CD14-positive monocyte (primary cell): ENCODE results near the gene SLIT3. TPM values are rescaled to one million over a fixed set of nuclear protein-coding genes. Genes with fewer than 3 reads are reported as not detected.

Experiments
- DNase-seq, 3 donors: peaks; one replicate each; pipeline ENCODE4 v3.0.0-alpha.2; 2011 to 2022
- H2AFZ ChIP-seq: 2 replicates; pipeline ENCODE4 v1.6.0; 2012; ENCODE audit warnings: mild to moderate bottlenecking, low read depth, low read length, inconsistent platforms; ENCODE audit not compliant: insufficient read depth, poor library complexity, severe bottlenecking
- H3K27ac ChIP-seq, 2 donors: 1 replicate in 1 of 2; 2 replicates in 1 of 2; pipeline ENCODE4 v1.5.1; 2012 to 2013; ENCODE audit warnings: low read length in 2 of 2, control low read depth in 1 of 2, inconsistent platforms in 1 of 2, low read depth in 1 of 2, mild to moderate bottlenecking in 1 of 2
- H3K27me3 ChIP-seq, 2 donors: one replicate each; pipeline versions ENCODE4 v1.6.0 to v1.6.1; 2011 to 2013; ENCODE audit warnings: low read length in 2 of 2; ENCODE audit not compliant: control insufficient read depth in 2 of 2, insufficient read depth in 2 of 2
- H3K36me3 ChIP-seq, 2 donors: replicated peaks in 1 of 2; 1 replicate in 1 of 2; 2 replicates in 1 of 2; pipeline versions ENCODE4 v1.5.1 to v1.6.1; 2012 to 2013; ENCODE audit warnings: low read length in 2 of 2, control low read depth in 1 of 2, inconsistent platforms in 1 of 2, mild to moderate bottlenecking in 1 of 2; ENCODE audit not compliant: insufficient read depth in 2 of 2, control insufficient read depth in 1 of 2
- H3K4me1 ChIP-seq, 2 donors: 1 replicate in 1 of 2; 2 replicates in 1 of 2; pipeline versions ENCODE4 v1.5.1 to v1.6.1; 2012 to 2013; ENCODE audit warnings: low read length in 2 of 2, control low read depth in 1 of 2, inconsistent platforms in 1 of 2, mild to moderate bottlenecking in 1 of 2, moderate library complexity in 1 of 2; ENCODE audit not compliant: insufficient read depth in 2 of 2, control insufficient read depth in 1 of 2
- H3K4me2 ChIP-seq: replicated peaks from 2 replicates; pipeline ENCODE3; 2012; ENCODE audit warnings: low read length, moderate library complexity, mild to moderate bottlenecking; ENCODE audit not compliant: poor library complexity, severe bottlenecking; ENCODE audit errors: extremely low read depth
- H3K4me3 ChIP-seq, 3 experiments: fragments of 200-600 bp in 1 of 3; sonication (generic) in 1 of 3; replicated peaks in 1 of 3; 1 replicate in 2 of 3; 2 replicates in 1 of 3; pipeline ENCODE4 v1.5.1; 2011 to 2013; ENCODE audit warnings: low read length in 3 of 3, mild to moderate bottlenecking in 3 of 3, control low read depth in 2 of 3, low read depth in 2 of 3, inconsistent platforms in 1 of 3, moderate library complexity in 1 of 3
- H3K79me2 ChIP-seq: 2 replicates; pipeline ENCODE4 v1.6.0; 2012; ENCODE audit warnings: mild to moderate bottlenecking, control low read depth, inconsistent platforms, low read length, moderate library complexity; ENCODE audit not compliant: insufficient read depth
- H3K9ac ChIP-seq: 2 replicates; pipeline ENCODE4 v1.6.0; 2017; ENCODE audit warnings: low read length, mild to moderate bottlenecking; ENCODE audit not compliant: insufficient read depth, poor library complexity, severe bottlenecking
- H3K9me3 ChIP-seq, 2 donors: replicated peaks in 1 of 2; 1 replicate in 1 of 2; 2 replicates in 1 of 2; pipeline versions ENCODE4 v1.5.1 to v1.6.1; 2012 to 2013; ENCODE audit warnings: low read length in 2 of 2, control low read depth in 1 of 2; ENCODE audit not compliant: control insufficient read depth in 1 of 2, insufficient read depth in 1 of 2
- H4K20me1 ChIP-seq: 2 replicates; pipeline ENCODE4 v1.6.0; 2012; ENCODE audit warnings: mild to moderate bottlenecking, low read length, control low read depth, moderate library complexity; ENCODE audit not compliant: insufficient read depth
- H3K27ac Mint-ChIP-seq, 7 donors: one replicate each; pipeline ENCODE4 v1.8.0; 2020; ENCODE audit warnings: mild to moderate bottlenecking in 7 of 7, mixed read lengths in 7 of 7, moderate library complexity in 6 of 7, inconsistent platforms in 2 of 7
- H3K27me3 Mint-ChIP-seq, 3 donors: one replicate each; pipeline ENCODE4 v1.8.0; 2021 to 2022; ENCODE audit warnings: low read depth in 3 of 3, mild to moderate bottlenecking in 3 of 3, mixed read lengths in 3 of 3, moderate library complexity in 3 of 3, inconsistent platforms in 1 of 3
- H3K36me3 Mint-ChIP-seq, 2 donors: one replicate each; pipeline ENCODE4 v1.8.0; 2020; ENCODE audit warnings: mixed read lengths in 2 of 2, inconsistent platforms in 1 of 2, mild to moderate bottlenecking in 1 of 2
- H3K4me1 Mint-ChIP-seq: one replicate; pipeline ENCODE4 v1.8.0; 2020; ENCODE audit warnings: mild to moderate bottlenecking, mixed read lengths
- H3K4me3 Mint-ChIP-seq, 2 donors: one replicate each; pipeline ENCODE4 v1.8.0; 2020; ENCODE audit warnings: mild to moderate bottlenecking in 2 of 2, mixed read lengths in 2 of 2, moderate library complexity in 1 of 2
- H3K9me3 Mint-ChIP-seq, 7 donors: one replicate each; pipeline ENCODE4 v1.8.0; 2020 to 2022; ENCODE audit warnings: mixed read lengths in 7 of 7, mild to moderate bottlenecking in 6 of 7, moderate library complexity in 6 of 7, inconsistent platforms in 2 of 7
- CTCF ChIP-seq: fragments of 200-600 bp; IDR thresholded peaks from one replicate; pipeline ENCODE4 v1.8.0; 2022; ENCODE audit warnings: antibody characterized with exemption, mild to moderate bottlenecking
- WGBS: methylation state at CpG from one replicate; pipeline ENCODE4 v1.1.5; 2013; ENCODE audit warnings: missing lambda C conversion rate; ENCODE audit not compliant: insufficient coverage; 5-methylcytosine and 5-hydroxymethylcytosine counted together
- intact Hi-C, 2 donors: fragments of 100-400 bp; cut with micrococcal nuclease; formaldehyde crosslinking; loops; one replicate each; pipeline versions ENCODE4 v1.15.0 to v1.15.1; 2023
- polyA plus RNA-seq, 3 donors: library from polyadenylated mRNA; depleted of rRNA in 1 of 3; unstranded in 2 of 3; stranded (reverse) in 1 of 3; fragments of 300-500 nt in 2 of 3; fragments of >200 nt in 1 of 3; fragmentation: Illumina TruSeq in 2 of 3; gene quantifications; 1 replicate in 2 of 3; 2 replicates in 1 of 3; pipeline ENCODE4 v1.2.3, GENCODE V29; 2012 to 2021

Gene SLIT3
- polyA plus RNA-seq, 3 donors: not detected

DNA sequence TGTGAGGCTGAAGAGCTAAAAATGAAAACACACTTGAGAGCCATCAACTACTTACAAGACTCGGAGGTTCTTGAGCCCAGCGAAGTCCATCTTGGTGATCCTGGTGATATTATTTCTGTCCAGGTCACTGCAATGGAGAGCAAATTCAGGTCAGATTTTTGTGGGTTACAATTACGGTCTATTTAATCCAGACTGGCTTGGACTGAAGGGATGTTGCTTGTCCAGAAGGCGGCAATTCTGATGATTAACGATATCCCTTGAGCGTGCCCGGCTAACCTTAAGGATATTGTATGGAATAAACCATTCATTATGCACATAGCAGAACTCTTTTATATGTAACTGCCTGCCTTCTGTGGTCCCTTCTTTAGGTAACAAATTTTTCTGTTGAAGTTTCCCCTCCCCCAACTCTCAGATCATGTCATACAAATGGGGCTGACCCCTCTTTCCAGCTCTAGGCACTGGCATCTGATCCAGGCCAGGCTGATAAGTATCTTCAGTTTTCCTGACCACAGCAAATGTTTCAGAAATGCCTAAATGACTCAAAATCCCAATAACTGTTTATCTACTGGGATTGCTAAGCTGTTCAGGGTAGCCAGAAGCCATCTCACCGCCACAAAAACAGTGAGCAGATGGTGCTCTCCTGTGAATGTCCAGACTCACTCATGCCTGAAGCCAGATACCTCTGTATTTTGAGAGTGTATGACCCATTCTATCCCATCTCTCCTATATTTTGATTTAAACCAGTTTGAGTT is 49.4 kb downstream of the SLIT3 start:
- Mint-ChIP-seq H3K36me3 (no peaks in the 10 kb centered on the region), H3K4me3 (peak overlapping the region in 1 of 2 donors; percentile 16), H3K9me3 (peaks cover 0 to 3% (median 0%) of the 10 kb centered on the region in 7 donors), H3K27me3 (peaks cover 3 to 5% (median 4%) of the 10 kb centered on the region in 3 donors), H3K4me1 (no peaks in the 10 kb centered on the region), H3K27ac (no peak overlapping the region)
- Histone ChIP-seq H3K36me3 (no peaks in the 10 kb centered on the region), H3K4me2 (no peak overlapping the region), H3K79me2 (no peaks in the 10 kb centered on the region), H4K20me1 (no peaks in the 10 kb centered on the region), H2AFZ (no peak overlapping the region), H3K9ac (no peak overlapping the region), H3K27me3 (no peaks in the 10 kb centered on the region), H3K4me1 (no peaks in the 10 kb centered on the region), H3K4me3 (no peak overlapping the region), H3K27ac (no peak overlapping the region), H3K9me3 (no peaks in the 10 kb centered on the region)
- no peak for DNase-seq
- 97% methylated on average over 5 of the region's 8 CpGs for WGBS
- intact Hi-C loops: no loop called here
- TF ChIP-seq CTCF: no peak

GRCh38 chr5:169250887-169251286 is 50.1 kb downstream of the SLIT3 start:
- intact Hi-C loops: no loop called here
- H3K36me3 ChIP-seq: no peaks in the 10 kb centered on the region
- H3K4me1 Mint-ChIP-seq: no peaks in the 10 kb centered on the region
- no peak for DNase-seq
- no peak overlapping the region for H3K27ac ChIP-seq
- no peak overlapping the region for H2AFZ ChIP-seq
- no peak overlapping the region for H3K4me2 ChIP-seq
- peaks cover 3 to 5% (median 4%) of the 10 kb centered on the region in 3 donors for H3K27me3 Mint-ChIP-seq
- TF ChIP-seq CTCF: no peak
- peaks cover 0 to 3% (median 0%) of the 10 kb centered on the region in 7 donors for H3K9me3 Mint-ChIP-seq
- no peaks in the 10 kb centered on the region for H3K4me1 ChIP-seq
- no peaks in the 10 kb centered on the region for H4K20me1 ChIP-seq
- no peaks in the 10 kb centered on the region for H3K27me3 ChIP-seq
- WGBS: 100% methylated on average over 2 of the region's 4 CpGs
- H3K9ac ChIP-seq: no peak overlapping the region
- no peaks in the 10 kb centered on the region for H3K79me2 ChIP-seq
- H3K4me3 ChIP-seq: no peak overlapping the region
- H3K27ac Mint-ChIP-seq: no peak overlapping the region
- peak overlapping the region in 1 of 2 donors; percentile 16 for H3K4me3 Mint-ChIP-seq
- no peaks in the 10 kb centered on the region for H3K9me3 ChIP-seq
- H3K36me3 Mint-ChIP-seq: no peaks in the 10 kb centered on the region
